ENCODE data around the gene PLXDC1. TPM values are rescaled to one million over a fixed set of nuclear protein-coding genes. Genes with fewer than 3 reads are reported as not detected.
"Not testable (repeated sequence)": the region's sequence is repeated elsewhere in the genome, so short reads cannot be mapped to it uniquely, and the experiment has no call there.

PLXDC1 gene
- total RNA-seq, 4 donors from 2014 or later = 1.6 to 26.2 (median 4.3) TPM

GRCh38 chr17:39132192-39132610, 19.2 kb downstream of the PLXDC1 start:
- in situ Hi-C loops (cut with MboI; ENCODE audit: low pct_ligation_motif_present in 1 of 4, low pct_unique_long_range_greater_than_20kb in 1 of 4, low sequenced_read_pairs in 3 of 4) = no loop called here

GRCh38 chr17:39131616-39132015, 19.8 kb downstream of the PLXDC1 start:
- Histone ChIP-seq H3K4me3 (no peak overlapping the region), H3K4me1 (no peaks in the 10 kb centered on the region), H3K9me3 (no peaks in the 10 kb centered on the region), H3K27ac (peak overlapping the region in 1 of 4 donors; percentile 29), H3K36me3 (no peaks in the 10 kb centered on the region), H3K27me3 (no peaks in the 10 kb centered on the region)
- in situ Hi-C loops (cut with MboI; ENCODE audit: low pct_ligation_motif_present in 1 of 4, low pct_unique_long_range_greater_than_20kb in 1 of 4, low sequenced_read_pairs in 3 of 4) (no loop called here), intact Hi-C loops (cut with DNase I; ENCODE audit: low total_unique reads) (no loop called here)
- 76% methylated on average over 6 of the region's 6 CpGs; no CpG with 5 or more reads in 1 of the 2 donors for WGBS, 2 donors (ENCODE audit: low coverage in 1 of 2)
- DNase-seq = no peak
- TF ChIP-seq EP300 (IDR thresholded peaks at IDR 0.05; ENCODE audit: low read depth) (no peak), POLR2AphosphoS5 (IDR thresholded peaks at IDR 0.05) (no peak), POLR2A (IDR thresholded peaks at IDR 0.05) (no peak), CTCF (IDR thresholded peaks at IDR 0.05) (no peak)

More at GRCh38 chr17:39132192-39132610, 19.2 kb downstream of the PLXDC1 start:
- Histone ChIP-seq H3K27ac (peak overlapping the region in 1 of 4 donors; percentile 12), H3K9me3 (no peaks in the 10 kb centered on the region), H3K27me3 (no peaks in the 10 kb centered on the region), H3K4me1 (no peaks in the 10 kb centered on the region), H3K36me3 (no peaks in the 10 kb centered on the region), H3K4me3 (no peak overlapping the region)
- intact Hi-C loops (cut with DNase I; ENCODE audit: low total_unique reads) = no loop called here
- WGBS, 2 donors (ENCODE audit: low coverage in 1 of 2) = 78% methylated on average over 7 of the region's 7 CpGs; no CpG with 5 or more reads in 1 of the 2 donors
- TF ChIP-seq CTCF (IDR thresholded peaks at IDR 0.05) (no peak), POLR2A (IDR thresholded peaks at IDR 0.05) (no peak), POLR2AphosphoS5 (IDR thresholded peaks at IDR 0.05) (no peak), EP300 (IDR thresholded peaks at IDR 0.05; ENCODE audit: low read depth) (no peak)
- DNase-seq = no peak

- H3K9me3 ChIP-seq = no peaks in the 10 kb centered on the region
- DNase-seq = no peak
- no peaks in the 10 kb centered on the region for H3K4me1 ChIP-seq
- no peaks in the 10 kb centered on the region for H3K36me3 ChIP-seq
- in situ Hi-C loops (cut with MboI; ENCODE audit: low pct_ligation_motif_present in 1 of 4, low pct_unique_long_range_greater_than_20kb in 1 of 4, low sequenced_read_pairs in 3 of 4) = no loop called here
- TF ChIP-seq CTCF (IDR thresholded peaks at IDR 0.05) = no peak
- H3K27ac ChIP-seq = no peak overlapping the region
- intact Hi-C loops (cut with DNase I; ENCODE audit: low total_unique reads) = no loop called here
- WGBS, 2 donors (ENCODE audit: low coverage in 1 of 2) = 84 to 92% methylated on average over 3 of the region's 3 CpGs
- no peak overlapping the region for H3K4me3 ChIP-seq
- no peaks in the 10 kb centered on the region for H3K27me3 ChIP-seq
Measured at GRCh38 chr17:39130205-39130604, 21.2 kb downstream of the PLXDC1 start.

GRCh38 chr17:39129544-39129943, 21.9 kb downstream of the PLXDC1 start:
- DNase-seq; H3K4me1 ChIP-seq; H3K36me3 ChIP-seq; intact Hi-C loops (cut with DNase I; ENCODE audit: low total_unique reads); H3K27me3 ChIP-seq; in situ Hi-C loops (cut with MboI; ENCODE audit: low pct_ligation_motif_present in 1 of 4, low pct_unique_long_range_greater_than_20kb in 1 of 4, low sequenced_read_pairs in 3 of 4); H3K4me3 ChIP-seq; H3K27ac ChIP-seq; H3K9me3 ChIP-seq: not testable (repeated sequence)
- WGBS, 2 donors (ENCODE audit: low coverage in 1 of 2) = 45 to 74% methylated on average over 3 to 6 of the region's 6 CpGs

- Histone ChIP-seq H3K27ac (no peak overlapping the region), H3K36me3 (no peaks in the 10 kb centered on the region), H3K27me3 (no peaks in the 10 kb centered on the region), H3K9me3 (no peaks in the 10 kb centered on the region), H3K4me3 (no peak overlapping the region), H3K4me1 (no peaks in the 10 kb centered on the region)
- in situ Hi-C loops (cut with MboI; ENCODE audit: low pct_ligation_motif_present in 1 of 4, low pct_unique_long_range_greater_than_20kb in 1 of 4, low sequenced_read_pairs in 3 of 4) = no loop called here
- intact Hi-C loops (cut with DNase I; ENCODE audit: low total_unique reads) = no loop called here
- WGBS, 2 donors (ENCODE audit: low coverage in 1 of 2) = 50 to 56% methylated on average over 4 to 6 of the region's 6 CpGs
- no peak for DNase-seq
- TF ChIP-seq POLR2AphosphoS5 (IDR thresholded peaks at IDR 0.05) (no peak), EP300 (IDR thresholded peaks at IDR 0.05; ENCODE audit: low read depth) (no peak), POLR2A (IDR thresholded peaks at IDR 0.05) (no peak), CTCF (IDR thresholded peaks at IDR 0.05) (no peak)
Measured at GRCh38 chr17:39126436-39126835, 25.0 kb downstream of the PLXDC1 start.
